Body of pancreas (tissue), 4 donors: ENCODE results near the gene HHATL. TPM values are rescaled to one million over a fixed set of nuclear protein-coding genes. Genes with fewer than 3 reads are reported as not detected.

Experiments
- ATAC-seq: fragments of 150-250 bp; one replicate; pipeline ENCODE4 v1.9.1; 2016
- DNase-seq, 4 donors: peaks; one replicate each; pipeline ENCODE4 v3.0.0-alpha.2; 2019
- H3K27ac ChIP-seq, 4 donors: fragments of 200-600 bp; sonication (generic); 1 replicate in 3 of 4; 2 replicates in 1 of 4; pipeline versions ENCODE4 v1.5.1 to v1.6.1; 2016 to 2019; ENCODE audit warnings: mild to moderate bottlenecking in 1 of 4, mixed read lengths in 1 of 4, moderate library complexity in 1 of 4
- H3K27me3 ChIP-seq, 2 donors: fragments of 200-600 bp; sonication (generic); one replicate each; pipeline ENCODE4 v1.6.0; 2016; ENCODE audit warnings: mild to moderate bottlenecking in 1 of 2
- H3K36me3 ChIP-seq, 2 donors: fragments of 200-600 bp; sonication (generic); replicated peaks in 1 of 2; 2 replicates each; pipeline ENCODE4 v1.5.1; 2016; ENCODE audit warnings: low read depth in 2 of 2; ENCODE audit not compliant: insufficient read depth in 1 of 2
- H3K4me1 ChIP-seq: fragments of 200-600 bp; sonication (generic); one replicate; pipeline ENCODE4 v1.6.0; 2016
- H3K4me3 ChIP-seq, 2 donors: fragments of 200-600 bp; sonication (generic); 1 replicate in 1 of 2; 2 replicates in 1 of 2; pipeline ENCODE4 v1.5.1; 2016 to 2019
- H3K9me3 ChIP-seq, 3 donors: fragments of 200-600 bp; sonication (generic); 1 replicate in 2 of 3; 2 replicates in 1 of 3; pipeline ENCODE4 v1.5.1; 2016
- POLR2A ChIP-seq, 3 donors: fragments of 450-650 bp; IDR thresholded peaks; one replicate each; pipeline ENCODE4 v1.6.1; 2016; ENCODE audit warnings: antibody characterized with exemption in 3 of 3, mild to moderate bottlenecking in 2 of 3
- WGBS, 2 donors: methylation state at CpG; one replicate each; pipeline ENCODE4 v1.1.5; 2017; 5-methylcytosine and 5-hydroxymethylcytosine counted together
- intact Hi-C: fragments of 100-400 bp; cut with DNase I; formaldehyde crosslinking; loops from one replicate; pipeline ENCODE4 v1.15.1; 2023
- total RNA-seq, 2 donors: library from RNA; depleted of rRNA; stranded (reverse); fragments of >200 nt; gene quantifications; one replicate each; pipeline ENCODE4 v1.1.0, GENCODE V29; 2016
- TF ChIP-seq, protein P1 (sequence below), 7 experiments: fragments of 450-650 bp in 4 of 7; fragments of 200-600 bp in 3 of 7; sonication (generic) in 3 of 7; IDR thresholded peaks; one replicate each; pipeline ENCODE4 v1.5.1; 2016 to 2019; ENCODE audit warnings: antibody characterized with exemption in 7 of 7

Gene HHATL
- total RNA-seq, 2 donors from 2014 or later: 0.26 TPM; not detected in 1

DNA sequence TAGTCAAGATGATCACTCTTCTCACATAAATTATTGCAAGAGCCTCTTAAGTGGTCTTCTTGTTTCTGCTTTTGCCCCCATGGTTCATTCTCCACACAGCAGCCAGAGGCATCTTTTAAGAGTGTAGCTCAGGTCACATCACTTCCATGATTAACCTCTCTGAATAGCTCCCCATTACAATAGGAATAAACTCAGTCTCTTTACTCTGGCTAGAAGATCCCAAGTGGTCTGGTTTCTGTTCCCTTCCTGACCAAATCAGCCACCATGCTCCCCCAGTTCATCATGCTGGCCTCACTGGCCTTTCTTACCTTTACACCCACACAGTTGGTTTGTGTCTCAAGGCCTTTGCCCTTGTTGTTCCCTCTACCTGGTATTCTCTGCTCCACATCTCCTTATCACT, 8.2 kb downstream of the HHATL start:
- Histone ChIP-seq H3K4me3 (no peak overlapping the region), H3K9me3 (no peaks in the 10 kb centered on the region), H3K27me3 (no peaks in the 10 kb centered on the region), H3K27ac (no peak overlapping the region), H3K4me1 (no peaks in the 10 kb centered on the region), H3K36me3 (no peaks in the 10 kb centered on the region)
- ATAC-seq (no peak), DNase-seq (no peak)
- TF ChIP-seq, protein P1, sequence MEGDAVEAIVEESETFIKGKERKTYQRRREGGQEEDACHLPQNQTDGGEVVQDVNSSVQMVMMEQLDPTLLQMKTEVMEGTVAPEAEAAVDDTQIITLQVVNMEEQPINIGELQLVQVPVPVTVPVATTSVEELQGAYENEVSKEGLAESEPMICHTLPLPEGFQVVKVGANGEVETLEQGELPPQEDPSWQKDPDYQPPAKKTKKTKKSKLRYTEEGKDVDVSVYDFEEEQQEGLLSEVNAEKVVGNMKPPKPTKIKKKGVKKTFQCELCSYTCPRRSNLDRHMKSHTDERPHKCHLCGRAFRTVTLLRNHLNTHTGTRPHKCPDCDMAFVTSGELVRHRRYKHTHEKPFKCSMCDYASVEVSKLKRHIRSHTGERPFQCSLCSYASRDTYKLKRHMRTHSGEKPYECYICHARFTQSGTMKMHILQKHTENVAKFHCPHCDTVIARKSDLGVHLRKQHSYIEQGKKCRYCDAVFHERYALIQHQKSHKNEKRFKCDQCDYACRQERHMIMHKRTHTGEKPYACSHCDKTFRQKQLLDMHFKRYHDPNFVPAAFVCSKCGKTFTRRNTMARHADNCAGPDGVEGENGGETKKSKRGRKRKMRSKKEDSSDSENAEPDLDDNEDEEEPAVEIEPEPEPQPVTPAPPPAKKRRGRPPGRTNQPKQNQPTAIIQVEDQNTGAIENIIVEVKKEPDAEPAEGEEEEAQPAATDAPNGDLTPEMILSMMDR (IDR thresholded peaks at IDR 0.05): no peak
- no peak for TF ChIP-seq POLR2A (IDR thresholded peaks at IDR 0.05)
- intact Hi-C loops: no loop called here

DNA sequence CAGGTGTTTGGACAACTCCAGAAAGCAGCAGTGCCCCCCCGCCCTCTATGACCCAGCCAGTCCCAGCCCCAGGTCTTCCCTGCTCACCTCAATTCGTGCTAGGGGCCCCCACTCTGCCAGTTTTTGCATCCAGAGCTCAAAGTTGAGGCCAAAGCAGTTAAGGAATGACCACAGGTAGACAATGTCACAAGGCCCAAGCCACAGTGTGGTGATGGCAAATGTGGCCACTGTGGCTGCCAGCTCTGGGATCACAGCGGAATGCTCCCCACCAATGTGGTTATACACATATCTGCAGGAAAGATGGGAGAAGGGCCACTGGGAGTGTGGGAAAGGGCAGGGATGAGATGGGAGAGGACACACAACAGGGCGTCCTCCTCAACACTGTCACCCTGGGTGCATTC, 9.1 kb downstream of the HHATL start:
- no peak overlapping the region for H3K27ac ChIP-seq
- no peaks in the 10 kb centered on the region for H3K36me3 ChIP-seq
- H3K4me3 ChIP-seq: no peak overlapping the region
- no peaks in the 10 kb centered on the region for H3K27me3 ChIP-seq
- intact Hi-C loops: no loop called here
- WGBS, 2 donors: 67 to 81% methylated on average over 3 to 4 of the region's 4 CpGs
- no peak for TF ChIP-seq POLR2A (IDR thresholded peaks at IDR 0.05)
- ATAC-seq (no peak), DNase-seq (no peak)
- no peaks in the 10 kb centered on the region for H3K4me1 ChIP-seq
- H3K9me3 ChIP-seq: no peaks in the 10 kb centered on the region

DNA sequence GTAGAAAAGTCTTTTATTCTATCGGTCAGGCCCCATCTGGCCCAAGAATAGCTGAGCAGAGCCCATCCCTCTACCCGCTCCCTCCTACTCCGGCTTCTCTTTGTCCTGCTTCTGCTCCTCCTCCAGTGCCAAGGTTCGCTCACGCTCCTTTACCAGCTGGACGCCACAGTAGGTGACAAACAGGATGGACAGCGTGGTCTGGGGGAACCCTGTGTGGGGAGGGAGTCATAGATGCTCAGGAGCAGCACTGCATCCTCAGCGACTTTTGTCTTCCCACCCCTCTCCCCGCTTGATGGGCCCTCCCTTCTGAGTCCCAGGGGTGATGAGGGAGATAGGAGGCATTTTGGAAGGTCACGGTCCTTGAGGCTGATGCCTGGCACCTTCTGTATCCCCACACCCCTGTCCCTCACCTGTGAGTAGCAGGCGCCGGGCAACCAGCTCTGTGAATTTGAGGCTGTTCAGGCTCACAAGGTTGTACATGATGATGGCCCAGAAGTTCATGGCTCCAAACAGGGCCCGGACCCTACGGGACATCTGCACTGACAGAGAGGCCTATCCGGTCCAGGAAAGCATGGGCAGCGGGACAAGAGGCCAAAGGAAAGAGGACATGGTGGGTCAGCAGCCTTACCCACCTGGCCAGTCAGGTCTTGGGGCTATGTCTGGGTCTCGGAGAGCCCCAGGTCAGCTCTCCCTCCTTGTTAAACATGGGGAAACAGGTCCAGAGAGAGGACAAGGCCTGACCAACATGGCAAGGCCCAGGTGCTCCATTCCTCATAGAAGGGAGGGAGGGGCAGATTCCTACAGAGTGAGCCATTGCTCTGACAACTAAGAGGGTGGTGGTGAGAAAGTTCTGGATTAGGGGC, 9.7 kb downstream of the HHATL start:
- no peak for DNase-seq
- no peak for TF ChIP-seq POLR2A (IDR thresholded peaks at IDR 0.05)
- TF ChIP-seq, protein P1 (IDR thresholded peaks at IDR 0.05): no peak
- 71 to 77% methylated on average over 16 to 17 of the region's 17 CpGs for WGBS, 2 donors

DNA sequence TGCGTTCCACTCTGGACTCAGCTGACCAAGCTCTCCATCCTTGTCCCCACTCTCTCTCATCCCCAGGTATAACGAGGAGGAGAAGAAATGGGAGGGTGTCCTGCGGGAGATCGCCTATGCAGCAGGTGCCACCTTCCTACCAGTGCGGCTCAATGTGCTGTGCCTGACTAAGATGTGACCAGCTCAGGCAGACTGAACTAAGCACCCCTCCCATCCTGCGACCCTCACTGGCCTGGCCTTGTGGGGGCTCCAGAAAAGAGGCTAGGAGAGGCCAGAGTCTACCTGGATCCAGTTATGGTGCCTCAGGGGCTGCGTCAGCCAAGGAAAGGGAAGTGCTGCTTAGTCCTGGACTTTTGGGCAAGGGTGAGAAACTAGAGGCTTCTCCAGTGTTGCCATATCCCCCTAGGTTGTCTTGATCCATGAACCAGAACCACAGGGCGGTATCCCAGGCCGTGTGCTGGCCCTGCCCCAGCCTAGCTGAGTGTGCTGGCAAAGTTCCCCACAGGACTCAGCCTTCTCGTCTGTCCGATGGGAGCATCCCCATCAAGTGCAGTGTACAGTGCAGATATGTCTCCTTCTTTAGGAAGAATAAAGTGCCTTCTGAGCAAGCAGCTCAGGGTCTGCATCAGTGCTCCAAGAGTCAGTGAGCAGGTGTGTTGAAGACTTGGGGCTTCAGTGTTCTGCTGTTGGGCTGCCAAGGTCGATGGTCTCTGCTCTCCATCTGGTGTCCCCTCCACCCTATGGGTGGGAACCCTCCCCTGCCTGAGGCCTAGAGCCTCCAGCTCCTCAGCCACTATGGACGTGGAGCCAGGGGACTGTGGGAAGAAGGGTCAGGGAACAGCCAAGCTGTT, 10.6 kb downstream of the HHATL start:
- Histone ChIP-seq H3K4me3 (no peak overlapping the region), H3K4me1 (no peaks in the 10 kb centered on the region), H3K9me3 (no peaks in the 10 kb centered on the region), H3K36me3 (no peaks in the 10 kb centered on the region), H3K27me3 (no peaks in the 10 kb centered on the region), H3K27ac (no peak overlapping the region)
- TF ChIP-seq POLR2A (IDR thresholded peaks at IDR 0.05): no peak
- ATAC-seq: no peak
- no peak for DNase-seq
- 73% methylated on average over 10 to 13 of the region's 13 CpGs for WGBS, 2 donors
- intact Hi-C loops: no loop called here

More for the DNA sequence above, 9.7 kb downstream of the HHATL start:
- Histone ChIP-seq H3K4me3 (no peak overlapping the region), H3K9me3 (no peaks in the 10 kb centered on the region), H3K36me3 (no peaks in the 10 kb centered on the region), H3K27me3 (no peaks in the 10 kb centered on the region), H3K27ac (no peak overlapping the region), H3K4me1 (no peaks in the 10 kb centered on the region)
- intact Hi-C loops: no loop called here
- no peak for ATAC-seq

DNA sequence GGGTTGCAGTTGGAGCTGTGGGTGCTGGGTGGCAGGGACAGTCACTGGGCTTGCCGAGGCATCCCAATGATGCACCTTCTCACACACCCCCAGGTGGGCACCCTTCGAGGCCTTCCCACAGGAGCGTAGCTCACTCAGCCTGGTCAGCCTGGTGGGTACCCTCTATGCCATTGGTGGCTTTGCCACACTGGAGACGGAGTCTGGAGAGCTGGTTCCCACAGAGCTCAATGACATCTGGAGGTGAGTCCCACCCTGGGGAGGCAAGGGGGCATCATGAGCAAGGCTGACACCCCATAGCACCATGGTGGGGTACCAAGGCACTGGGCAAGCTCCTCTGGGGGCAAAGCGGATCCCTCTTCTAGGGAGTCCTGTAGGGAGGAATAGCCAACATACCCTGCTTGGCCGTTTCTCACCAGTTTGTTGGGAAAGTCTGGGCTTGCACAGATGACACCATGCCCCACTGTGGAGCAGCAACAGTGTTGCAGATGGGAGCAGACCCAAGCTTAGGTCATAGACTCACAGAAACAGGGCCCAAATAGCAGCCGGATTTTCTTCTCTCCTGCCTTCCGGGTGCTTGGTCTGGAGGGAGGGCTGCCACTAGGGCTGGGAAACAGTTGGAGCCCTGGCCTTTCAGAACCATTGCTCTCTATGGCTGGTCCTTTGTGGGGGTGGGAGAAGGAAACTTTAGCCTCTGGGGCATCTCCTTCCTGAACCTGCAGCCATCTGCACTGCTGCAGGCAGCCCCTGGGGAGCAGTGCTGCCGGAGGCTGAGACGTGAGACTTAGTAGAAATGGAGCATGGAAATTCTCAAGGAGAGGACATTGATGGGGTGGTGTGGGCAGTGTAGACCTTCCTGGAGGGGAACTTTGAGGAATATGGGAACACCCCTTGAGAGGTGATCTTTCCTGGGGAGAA, 11.6 kb downstream of the HHATL start:
- no peak for DNase-seq
- no peak for ATAC-seq
- 66 to 69% methylated on average over 5 to 10 of the region's 10 CpGs for WGBS, 2 donors
- Histone ChIP-seq H3K27me3 (peaks cover 0 to 6% of the 10 kb centered on the region in 2 donors), H3K36me3 (no peaks in the 10 kb centered on the region), H3K27ac (no peak overlapping the region), H3K4me1 (peaks cover 2% of the 10 kb centered on the region), H3K9me3 (no peaks in the 10 kb centered on the region), H3K4me3 (no peak overlapping the region)
- no peak for TF ChIP-seq POLR2A (IDR thresholded peaks at IDR 0.05)
- TF ChIP-seq, protein P1 (IDR thresholded peaks at IDR 0.05): no peak
- intact Hi-C loops: no loop called here
